ENCODE data around the gene ZNFX1. TPM values are rescaled to one million over a fixed set of nuclear protein-coding genes. Genes with fewer than 3 reads are reported as not detected.
A peak's percentile ranks its signal among the peaks of the same experiment; 100 is the strongest.

The ZNFX1 gene
- total RNA-seq, 1 donor from 2014 or later: 36.4 TPM

DNA sequence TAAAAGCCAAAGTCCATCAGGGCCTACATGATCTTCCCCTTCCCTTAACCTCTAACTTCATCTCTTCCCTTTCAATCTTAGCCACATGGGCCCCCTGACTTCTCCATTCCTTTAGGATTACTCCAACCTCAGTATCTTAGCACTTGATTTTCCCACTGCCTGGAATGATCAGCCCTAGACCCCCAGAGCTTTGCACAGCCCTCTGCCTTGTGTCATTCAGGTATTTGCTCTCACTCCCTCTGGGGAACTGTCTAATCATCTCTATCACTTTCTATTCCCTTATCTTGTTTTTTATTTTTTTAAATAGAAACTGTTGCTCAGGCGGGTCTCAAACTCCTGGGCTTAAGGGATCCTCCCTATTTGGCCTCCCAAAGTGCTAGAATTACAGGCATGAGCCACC lies 13.3 kb upstream of the ZNFX1 start:
- Mint-ChIP-seq H3K4me1 (ENCODE audit: low read depth) (peaks cover 36% of the 10 kb centered on the region), H3K27ac (ENCODE audit: unreplicated experiment) (peak overlapping the region; percentile 12), H3K36me3 (ENCODE audit: low read depth) (peaks cover 44% of the 10 kb centered on the region), H3K9me3 (ENCODE audit: low read depth) (peaks cover 2% of the 10 kb centered on the region), H3K27me3 (ENCODE audit: low read depth) (no peaks in the 10 kb centered on the region), H3K4me3 (ENCODE audit: unreplicated experiment) (no peak overlapping the region)
- DNase-seq (ENCODE audit: low spot score): no peak
- TF ChIP-seq, protein P1, sequence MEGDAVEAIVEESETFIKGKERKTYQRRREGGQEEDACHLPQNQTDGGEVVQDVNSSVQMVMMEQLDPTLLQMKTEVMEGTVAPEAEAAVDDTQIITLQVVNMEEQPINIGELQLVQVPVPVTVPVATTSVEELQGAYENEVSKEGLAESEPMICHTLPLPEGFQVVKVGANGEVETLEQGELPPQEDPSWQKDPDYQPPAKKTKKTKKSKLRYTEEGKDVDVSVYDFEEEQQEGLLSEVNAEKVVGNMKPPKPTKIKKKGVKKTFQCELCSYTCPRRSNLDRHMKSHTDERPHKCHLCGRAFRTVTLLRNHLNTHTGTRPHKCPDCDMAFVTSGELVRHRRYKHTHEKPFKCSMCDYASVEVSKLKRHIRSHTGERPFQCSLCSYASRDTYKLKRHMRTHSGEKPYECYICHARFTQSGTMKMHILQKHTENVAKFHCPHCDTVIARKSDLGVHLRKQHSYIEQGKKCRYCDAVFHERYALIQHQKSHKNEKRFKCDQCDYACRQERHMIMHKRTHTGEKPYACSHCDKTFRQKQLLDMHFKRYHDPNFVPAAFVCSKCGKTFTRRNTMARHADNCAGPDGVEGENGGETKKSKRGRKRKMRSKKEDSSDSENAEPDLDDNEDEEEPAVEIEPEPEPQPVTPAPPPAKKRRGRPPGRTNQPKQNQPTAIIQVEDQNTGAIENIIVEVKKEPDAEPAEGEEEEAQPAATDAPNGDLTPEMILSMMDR (IDR thresholded peaks at IDR 0.05): no peak

DNA sequence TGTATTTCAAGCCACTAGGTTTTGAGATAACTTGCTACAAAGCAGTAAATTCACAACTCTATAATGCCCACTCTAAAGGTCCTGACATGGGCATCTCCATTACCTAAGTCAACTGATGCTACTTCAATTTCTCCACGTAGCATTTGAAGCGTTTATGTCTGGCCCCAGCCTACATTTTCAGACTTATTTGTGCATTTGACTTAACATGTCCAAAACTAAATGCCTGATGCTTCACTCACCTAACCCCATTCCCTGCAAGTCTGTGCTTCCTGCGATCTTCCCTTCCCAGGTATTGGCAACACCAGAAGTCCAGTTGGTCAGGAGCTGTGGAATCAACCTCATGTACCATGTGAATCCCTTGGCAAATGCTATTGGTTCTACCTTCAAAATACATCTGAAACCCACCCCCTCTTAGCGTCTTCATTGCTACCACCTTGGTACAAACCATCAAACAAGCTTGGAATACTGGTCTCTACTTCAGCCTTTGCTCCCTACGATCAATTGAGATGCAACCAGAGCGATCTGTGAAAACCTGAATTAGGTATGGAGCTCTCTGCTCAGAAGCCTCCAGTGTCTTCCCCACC lies 12.8 kb upstream of the ZNFX1 start:
- H3K27ac Mint-ChIP-seq (ENCODE audit: unreplicated experiment): no peak overlapping the region
- H3K36me3 Mint-ChIP-seq (ENCODE audit: low read depth): peaks cover 49% of the 10 kb centered on the region
- TF ChIP-seq, protein P1 (IDR thresholded peaks at IDR 0.05): no peak
- H3K4me3 Mint-ChIP-seq (ENCODE audit: unreplicated experiment): no peak overlapping the region
- no peak for DNase-seq (ENCODE audit: low spot score)
- peaks cover 41% of the 10 kb centered on the region for H3K4me1 Mint-ChIP-seq (ENCODE audit: low read depth)
- H3K27me3 Mint-ChIP-seq (ENCODE audit: low read depth): no peaks in the 10 kb centered on the region
- H3K9me3 Mint-ChIP-seq (ENCODE audit: low read depth): peaks cover 2% of the 10 kb centered on the region

GRCh38 chr20:49288784-49289696 lies 11.2 kb upstream of the ZNFX1 start:
- Mint-ChIP-seq H3K27me3 (ENCODE audit: low read depth) (no peaks in the 10 kb centered on the region), H3K9me3 (ENCODE audit: low read depth) (peaks cover 2% of the 10 kb centered on the region), H3K4me1 (ENCODE audit: low read depth) (peaks cover 58% of the 10 kb centered on the region), H3K27ac (ENCODE audit: unreplicated experiment) (no peak overlapping the region), H3K4me3 (ENCODE audit: unreplicated experiment) (no peak overlapping the region), H3K36me3 (ENCODE audit: low read depth) (peaks cover 62% of the 10 kb centered on the region)
- no peak for DNase-seq (ENCODE audit: low spot score)
- TF ChIP-seq, protein P1 (IDR thresholded peaks at IDR 0.05): no peak

DNA sequence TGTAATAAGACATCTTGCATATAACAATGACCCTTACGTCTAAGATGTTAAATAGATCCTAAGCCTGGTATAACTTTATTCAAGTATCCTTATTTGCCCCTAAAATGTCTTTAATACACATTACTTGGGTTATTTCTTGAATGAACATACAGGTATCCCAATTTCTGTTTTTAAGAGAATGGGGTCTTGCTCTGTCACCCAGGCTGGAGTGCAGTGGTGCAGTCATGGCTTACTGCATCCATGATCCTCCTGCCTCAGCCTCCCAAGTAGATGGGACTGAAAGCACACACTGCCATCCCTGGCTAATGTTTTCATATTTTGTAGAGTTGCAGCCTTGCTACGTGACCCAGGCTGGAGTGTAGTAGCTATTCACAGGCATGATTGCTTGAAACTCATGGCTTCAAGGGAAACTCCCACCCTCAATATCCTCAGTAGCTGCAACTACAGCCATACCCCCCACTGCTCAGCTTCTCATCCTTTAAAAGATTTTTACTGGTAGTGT lies 10.4 kb upstream of the ZNFX1 start:
- Mint-ChIP-seq H3K4me3 (ENCODE audit: unreplicated experiment) (no peak overlapping the region), H3K9me3 (ENCODE audit: low read depth) (peaks cover 2% of the 10 kb centered on the region), H3K36me3 (ENCODE audit: low read depth) (peaks cover 69% of the 10 kb centered on the region), H3K27ac (ENCODE audit: unreplicated experiment) (peak overlapping the region; percentile 81), H3K4me1 (ENCODE audit: low read depth) (peaks cover 65% of the 10 kb centered on the region), H3K27me3 (ENCODE audit: low read depth) (no peaks in the 10 kb centered on the region)
- TF ChIP-seq, protein P1 (IDR thresholded peaks at IDR 0.05): no peak
- no peak for DNase-seq (ENCODE audit: low spot score)

- Mint-ChIP-seq H3K27me3 (ENCODE audit: low read depth) (no peaks in the 10 kb centered on the region), H3K9me3 (ENCODE audit: low read depth) (peaks cover 2% of the 10 kb centered on the region), H3K36me3 (ENCODE audit: low read depth) (peaks cover 75% of the 10 kb centered on the region), H3K4me3 (ENCODE audit: unreplicated experiment) (peak overlapping the region; percentile 13), H3K27ac (ENCODE audit: unreplicated experiment) (peak overlapping the region; percentile 81), H3K4me1 (ENCODE audit: low read depth) (peaks cover 71% of the 10 kb centered on the region)
- TF ChIP-seq, protein P1 (IDR thresholded peaks at IDR 0.05): no peak
- no peak for DNase-seq (ENCODE audit: low spot score)
Observed at GRCh38 chr20:49287555-49288249, 9.8 kb upstream of the ZNFX1 start.
